OCI-LY7 (cell line): ENCODE measurements around the gene RHO.

Experiments
- EZH2phosphoT487 ChIP-seq: fragments of 200-600 bp; sonication (generic); IDR thresholded peaks from 2 replicates; pipeline ENCODE4 v1.6.1; 2018; ENCODE audit warnings: low read depth, borderline replicate concordance, mild to moderate bottlenecking, mixed run types, antibody characterized with exemption, low read length, moderate library complexity, mixed read lengths
- TF ChIP-seq, protein P1 (sequence below): fragments of 200-600 bp; sonication (generic); conservative IDR thresholded peaks from 2 replicates; pipeline ENCODE4 v1.5.1; 2014; ENCODE audit warnings: mild to moderate bottlenecking, antibody characterized with exemption, low read length, moderate library complexity, mixed read lengths

- TF ChIP-seq, protein P1, sequence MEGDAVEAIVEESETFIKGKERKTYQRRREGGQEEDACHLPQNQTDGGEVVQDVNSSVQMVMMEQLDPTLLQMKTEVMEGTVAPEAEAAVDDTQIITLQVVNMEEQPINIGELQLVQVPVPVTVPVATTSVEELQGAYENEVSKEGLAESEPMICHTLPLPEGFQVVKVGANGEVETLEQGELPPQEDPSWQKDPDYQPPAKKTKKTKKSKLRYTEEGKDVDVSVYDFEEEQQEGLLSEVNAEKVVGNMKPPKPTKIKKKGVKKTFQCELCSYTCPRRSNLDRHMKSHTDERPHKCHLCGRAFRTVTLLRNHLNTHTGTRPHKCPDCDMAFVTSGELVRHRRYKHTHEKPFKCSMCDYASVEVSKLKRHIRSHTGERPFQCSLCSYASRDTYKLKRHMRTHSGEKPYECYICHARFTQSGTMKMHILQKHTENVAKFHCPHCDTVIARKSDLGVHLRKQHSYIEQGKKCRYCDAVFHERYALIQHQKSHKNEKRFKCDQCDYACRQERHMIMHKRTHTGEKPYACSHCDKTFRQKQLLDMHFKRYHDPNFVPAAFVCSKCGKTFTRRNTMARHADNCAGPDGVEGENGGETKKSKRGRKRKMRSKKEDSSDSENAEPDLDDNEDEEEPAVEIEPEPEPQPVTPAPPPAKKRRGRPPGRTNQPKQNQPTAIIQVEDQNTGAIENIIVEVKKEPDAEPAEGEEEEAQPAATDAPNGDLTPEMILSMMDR, result no peak
- TF ChIP-seq EZH2phosphoT487, result no peak
Observed at GRCh38 chr3:129491794-129492193, 36.6 kb upstream of the RHO start.
